Activated naive CD8-positive, alpha-beta T cell treated with anti-CD3 and anti-CD28 coated beads, Interleukin-2, amount 50 U/mL, for 16 hours (primary cell): Measurements from ENCODE around the gene JSRP1.

Experiments used
- DNase-seq: peaks from one replicate; pipeline ENCODE4 v3.0.0-alpha.2; 2020; ENCODE audit warnings: low read depth, low spot score

Gene JSRP1, protein sequence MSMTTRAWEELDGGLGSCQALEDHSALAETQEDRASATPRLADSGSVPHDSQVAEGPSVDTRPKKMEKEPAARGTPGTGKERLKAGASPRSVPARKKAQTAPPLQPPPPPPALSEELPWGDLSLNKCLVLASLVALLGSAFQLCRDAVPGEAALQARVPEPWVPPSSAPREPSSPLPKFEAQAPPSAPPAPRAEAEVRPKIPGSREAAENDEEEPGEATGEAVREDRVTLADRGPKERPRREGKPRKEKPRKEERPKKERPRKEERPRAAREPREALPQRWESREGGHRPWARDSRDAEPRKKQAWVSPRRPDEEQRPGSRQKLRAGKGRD

DNA sequence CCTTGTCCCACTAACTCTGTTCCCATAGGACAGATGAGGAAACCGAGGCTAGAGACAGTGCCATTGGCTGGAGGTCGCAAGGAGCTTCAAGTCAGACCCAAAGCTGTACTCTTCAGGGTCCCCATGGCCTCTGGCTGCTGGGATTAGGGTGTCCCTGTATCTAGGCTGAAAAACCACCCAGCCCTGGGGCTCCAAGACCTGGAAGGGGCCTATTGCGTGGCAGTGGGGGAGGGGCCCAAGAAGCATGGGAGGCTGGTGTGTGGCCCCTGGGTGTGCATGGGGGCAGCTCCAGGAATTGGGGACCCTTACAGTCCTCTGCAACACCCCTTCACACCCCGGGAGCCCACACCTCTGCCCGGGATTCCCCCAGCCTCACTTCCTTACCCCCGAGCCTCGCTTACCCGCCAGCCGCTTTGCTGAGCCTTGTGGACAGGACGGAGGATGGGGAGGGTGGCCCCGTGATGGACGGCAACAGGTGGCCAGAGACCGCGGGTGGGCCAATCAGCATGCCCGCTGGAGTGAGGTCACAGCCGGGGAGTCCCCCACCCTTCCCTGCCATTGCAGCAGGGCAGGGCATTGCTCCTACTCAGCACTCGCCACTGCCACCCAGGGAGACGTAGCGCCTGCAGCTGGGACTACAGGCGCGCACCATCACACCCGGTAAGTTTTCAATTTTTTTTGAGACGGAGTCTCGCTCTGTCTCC lies at the start of gene JSRP1:
Gene JSRP1, minus strand, starts transcription at position 436 of the 704 bp plus-strand sequence. CDS start 1,103 bp downstream, outside the sequence.
- no peak for DNase-seq

DNA sequence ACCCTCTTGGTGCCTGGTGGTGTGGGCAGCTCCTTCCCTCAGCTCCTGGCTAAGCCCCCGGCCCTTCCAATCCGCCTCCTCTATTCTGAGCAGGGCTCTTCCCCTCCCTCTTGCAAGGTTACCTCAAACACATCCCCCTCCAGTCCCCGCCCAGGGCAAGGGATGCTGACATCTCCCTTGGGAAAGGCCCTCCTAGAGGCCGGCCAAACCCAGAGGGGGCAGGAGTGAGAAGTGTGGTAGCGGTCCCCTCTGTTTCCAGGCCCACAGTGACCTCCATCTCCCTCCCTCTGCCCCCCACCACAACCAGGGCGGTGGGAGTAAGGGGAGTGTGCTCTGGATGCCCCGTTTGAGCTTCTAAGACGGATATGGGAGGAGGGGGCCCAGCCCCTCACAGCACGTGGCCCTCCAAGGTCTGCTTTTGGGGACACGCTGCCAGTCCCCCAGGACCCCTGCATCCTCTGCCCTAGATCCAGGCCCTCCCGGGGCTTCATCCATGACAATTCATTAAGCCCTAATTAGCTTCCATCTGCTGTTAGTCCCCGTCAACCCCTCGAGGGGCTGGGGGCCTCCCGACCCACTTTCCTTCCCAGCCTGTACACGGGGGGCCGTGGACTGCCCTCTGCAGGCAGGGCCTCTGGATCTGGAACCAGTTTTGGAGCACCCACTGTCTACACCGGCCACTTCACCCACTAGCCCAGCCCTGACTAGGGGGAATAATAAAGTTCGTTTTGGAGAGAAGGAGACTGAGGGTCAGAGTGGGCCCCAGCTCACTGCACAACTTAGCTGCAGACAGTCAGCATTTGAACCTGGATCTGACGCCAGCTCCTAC lies 49.4 kb upstream of the JSRP1 start:
- no peak for DNase-seq

DNA sequence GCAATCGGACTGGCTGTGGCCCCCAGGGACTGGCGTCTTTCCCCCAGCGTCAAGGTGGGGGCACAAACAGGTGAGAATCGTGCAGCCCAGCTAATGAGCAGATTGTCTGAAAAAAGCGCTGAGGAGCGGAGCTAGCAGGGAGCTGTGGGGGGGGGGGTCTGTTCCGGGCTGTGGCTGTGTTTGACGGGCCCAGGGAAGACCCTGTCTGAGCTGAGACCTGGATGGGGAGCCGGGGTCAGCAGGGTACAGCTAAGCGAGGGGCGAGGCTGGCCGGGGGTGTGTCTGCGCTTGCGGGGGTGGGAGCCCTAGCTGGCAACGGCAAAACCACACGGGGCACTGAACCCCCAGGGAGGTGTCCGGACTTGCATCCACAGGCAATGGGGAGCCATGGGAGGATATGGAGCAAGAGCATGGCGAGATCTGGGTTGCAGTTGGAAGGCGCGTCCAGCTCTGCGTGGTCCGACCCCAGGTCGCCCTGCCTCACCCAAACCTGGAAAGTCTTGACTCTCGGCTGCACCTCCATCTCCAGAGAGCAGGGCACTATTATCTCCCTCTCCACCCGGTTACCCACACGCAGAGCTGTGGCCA lies 47.1 kb upstream of the JSRP1 start:
- no peak for DNase-seq

DNA sequence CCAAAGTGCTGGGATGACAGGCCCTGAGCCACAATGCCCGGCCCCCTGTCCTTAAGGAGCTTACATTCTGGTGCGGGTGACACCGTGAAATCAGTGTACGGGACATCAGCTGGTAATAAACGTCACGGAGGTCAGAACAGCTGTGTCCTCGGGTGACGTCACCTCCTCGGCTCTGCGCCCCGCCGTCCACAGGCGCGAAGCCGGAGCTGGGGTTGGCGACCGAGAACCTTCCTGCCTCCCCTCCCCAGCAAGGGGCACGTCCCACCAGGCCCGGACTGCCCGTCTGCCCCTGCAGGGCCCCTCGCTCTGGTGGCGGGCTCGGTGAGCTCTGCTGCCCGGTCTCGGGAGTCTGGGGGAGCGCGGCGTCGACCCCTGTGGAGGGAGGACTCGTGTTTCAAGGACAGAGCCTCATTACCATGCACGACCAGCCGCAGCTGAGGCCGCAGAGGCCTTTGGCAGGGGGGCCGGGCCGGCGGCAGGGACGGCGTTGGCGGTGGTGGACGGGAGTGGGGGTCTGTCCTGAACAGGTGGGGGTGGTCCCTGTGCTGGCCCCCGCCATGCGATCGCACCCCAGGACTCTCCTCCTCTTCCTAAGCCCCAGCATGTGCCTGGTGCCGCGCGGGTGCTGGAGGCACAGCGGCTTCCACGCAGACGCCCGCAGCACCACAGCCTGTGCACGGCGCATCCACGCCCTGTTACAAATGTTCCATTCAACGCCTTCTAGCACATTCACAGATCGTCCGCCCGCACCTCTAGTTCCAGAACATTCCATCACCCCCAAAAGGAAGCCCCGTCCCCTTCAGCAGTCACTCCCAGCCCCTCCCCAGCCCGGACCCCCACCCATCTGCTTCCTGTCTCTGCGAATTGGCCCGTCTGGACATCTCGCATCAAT lies 46.3 kb upstream of the JSRP1 start:
- DNase-seq, result no peak

DNA sequence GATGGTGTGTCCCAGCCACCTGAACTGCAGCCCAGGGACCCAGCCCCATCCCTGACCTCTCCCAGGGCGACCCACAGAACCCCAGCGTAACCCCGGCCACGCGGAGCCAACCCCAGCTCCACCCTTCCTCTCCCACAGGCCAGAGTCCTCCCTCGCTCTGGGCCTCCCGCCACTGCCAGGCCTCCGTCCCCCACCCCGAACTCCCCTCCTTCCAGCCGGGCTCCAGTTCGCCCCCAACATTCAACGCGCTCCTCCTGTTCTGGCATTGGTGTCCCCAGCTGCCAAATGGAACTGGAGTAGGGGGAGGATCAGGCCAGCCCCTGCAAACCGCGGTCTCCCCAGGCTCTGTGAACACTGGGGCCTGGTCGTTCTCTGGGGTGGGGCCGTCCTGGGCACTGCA lies 44.3 kb upstream of the JSRP1 start:
- DNase-seq, result no peak

DNA sequence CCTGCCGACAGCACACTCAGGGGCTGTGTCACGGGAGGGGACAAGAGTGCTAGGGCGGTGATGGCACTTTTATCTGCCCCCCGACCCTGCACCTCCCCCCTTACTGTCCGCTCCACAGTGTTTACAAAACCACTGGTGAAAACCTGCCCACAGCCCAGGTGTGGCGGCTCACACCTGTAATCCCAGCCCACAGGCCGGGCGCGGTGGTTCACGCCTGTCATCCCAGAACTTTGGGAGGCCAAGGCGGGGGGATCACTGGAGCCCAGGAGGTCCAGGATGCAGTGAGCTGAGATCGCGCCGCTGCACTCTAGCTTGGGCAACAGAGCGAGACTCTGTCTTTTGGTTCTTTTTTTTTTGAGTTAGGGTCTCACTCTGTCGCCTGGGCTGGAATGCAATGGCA lies 39.9 kb upstream of the JSRP1 start:
- DNase-seq, result no peak

DNA sequence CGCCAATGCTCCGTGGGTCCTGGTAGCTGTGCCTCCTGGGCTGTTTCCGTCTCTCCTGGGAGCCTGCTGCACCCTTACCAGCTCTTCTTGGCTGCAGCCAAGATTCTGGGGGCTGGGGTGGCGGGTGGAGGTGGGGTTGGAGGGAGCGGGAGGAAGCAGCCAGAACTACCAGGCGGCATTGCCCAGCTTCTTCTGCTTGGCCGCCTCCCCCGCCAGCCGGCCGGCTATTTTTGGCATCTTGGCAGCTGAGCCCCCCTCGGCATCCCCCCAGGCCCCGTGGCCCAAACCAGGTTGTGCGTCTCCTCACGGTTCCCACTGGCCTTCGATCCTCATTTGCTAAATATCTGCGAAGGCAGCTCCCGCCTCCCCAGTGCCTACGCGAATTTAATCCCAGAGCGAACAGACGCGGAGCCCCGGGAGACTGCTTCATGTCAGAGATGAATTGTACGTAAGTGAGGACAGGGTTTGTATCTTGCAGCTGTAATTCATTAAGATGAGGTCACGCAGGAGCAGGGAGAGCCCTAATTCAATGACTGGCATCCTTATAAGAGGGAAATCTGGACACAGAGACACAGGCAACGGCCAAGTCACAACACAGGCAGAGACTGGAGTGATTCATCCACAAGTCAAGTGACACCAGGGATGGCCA lies 38.6 kb upstream of the JSRP1 start:
- no peak for DNase-seq

DNA sequence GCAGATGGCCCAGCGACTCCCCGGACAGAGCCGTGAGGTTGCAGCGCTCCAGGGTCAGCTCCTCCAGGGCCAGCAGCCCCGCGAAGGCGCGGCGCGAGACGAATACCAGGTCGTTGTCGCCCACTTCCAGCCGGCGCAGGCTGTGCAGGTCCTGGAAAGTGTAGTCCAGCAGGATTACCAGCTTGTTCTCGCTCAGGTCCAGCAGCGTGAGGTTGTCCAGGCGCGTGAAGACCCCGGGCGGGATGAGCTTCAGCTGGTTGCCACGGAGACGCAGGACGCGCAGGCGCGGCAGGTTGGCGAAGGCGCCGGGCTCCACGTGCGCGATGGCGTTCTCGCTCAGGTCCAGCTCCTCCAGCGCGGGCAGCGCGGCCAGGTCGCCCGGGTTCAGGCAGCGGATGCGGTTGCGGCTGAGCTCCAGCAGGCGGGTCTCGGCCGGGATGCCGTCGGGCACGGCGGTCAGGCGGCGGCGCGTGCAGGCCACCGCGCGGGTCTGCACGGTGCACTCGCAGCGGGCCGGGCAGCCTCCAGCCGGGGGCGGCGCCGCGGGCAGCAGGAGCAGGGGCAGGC lies 35.1 kb upstream of the JSRP1 start:
- no peak for DNase-seq

DNA sequence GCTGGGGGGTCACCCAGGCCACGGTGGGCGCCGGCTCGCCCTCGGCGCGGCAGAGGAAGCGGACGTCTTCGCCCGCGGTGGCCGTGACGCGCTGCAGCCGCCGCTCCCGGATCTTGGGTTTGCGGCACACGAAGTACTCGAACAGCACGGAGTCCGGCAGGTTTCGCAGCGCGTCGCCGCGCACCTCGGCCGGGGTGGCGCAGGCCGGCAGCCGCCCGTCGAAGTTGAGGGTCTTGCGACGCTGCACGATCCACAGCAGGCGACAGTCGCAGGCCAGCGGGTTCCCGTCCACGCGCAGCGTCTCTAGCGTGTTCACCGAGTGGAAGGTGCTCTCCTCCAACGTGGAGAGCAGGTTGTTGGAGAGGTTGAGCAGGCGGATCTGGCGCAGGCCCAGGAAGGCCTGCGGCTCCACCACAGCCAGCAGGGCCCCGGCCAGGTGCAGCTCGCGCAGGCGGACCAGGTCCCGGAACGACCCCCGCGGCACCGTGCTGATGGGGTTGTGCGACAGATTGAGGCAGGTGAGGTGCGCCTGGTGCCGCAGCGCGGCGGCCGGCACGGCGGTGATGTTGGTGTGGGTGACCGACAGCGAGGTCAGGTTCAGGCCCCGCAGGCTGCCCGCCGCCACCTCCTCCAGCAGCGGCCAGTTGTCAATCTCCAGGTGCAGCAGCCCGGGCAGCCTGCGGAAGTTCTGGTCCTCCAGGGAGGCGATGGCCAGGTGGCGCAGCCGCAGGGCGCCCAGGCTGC lies 34.4 kb upstream of the JSRP1 start:
- no peak for DNase-seq

DNA sequence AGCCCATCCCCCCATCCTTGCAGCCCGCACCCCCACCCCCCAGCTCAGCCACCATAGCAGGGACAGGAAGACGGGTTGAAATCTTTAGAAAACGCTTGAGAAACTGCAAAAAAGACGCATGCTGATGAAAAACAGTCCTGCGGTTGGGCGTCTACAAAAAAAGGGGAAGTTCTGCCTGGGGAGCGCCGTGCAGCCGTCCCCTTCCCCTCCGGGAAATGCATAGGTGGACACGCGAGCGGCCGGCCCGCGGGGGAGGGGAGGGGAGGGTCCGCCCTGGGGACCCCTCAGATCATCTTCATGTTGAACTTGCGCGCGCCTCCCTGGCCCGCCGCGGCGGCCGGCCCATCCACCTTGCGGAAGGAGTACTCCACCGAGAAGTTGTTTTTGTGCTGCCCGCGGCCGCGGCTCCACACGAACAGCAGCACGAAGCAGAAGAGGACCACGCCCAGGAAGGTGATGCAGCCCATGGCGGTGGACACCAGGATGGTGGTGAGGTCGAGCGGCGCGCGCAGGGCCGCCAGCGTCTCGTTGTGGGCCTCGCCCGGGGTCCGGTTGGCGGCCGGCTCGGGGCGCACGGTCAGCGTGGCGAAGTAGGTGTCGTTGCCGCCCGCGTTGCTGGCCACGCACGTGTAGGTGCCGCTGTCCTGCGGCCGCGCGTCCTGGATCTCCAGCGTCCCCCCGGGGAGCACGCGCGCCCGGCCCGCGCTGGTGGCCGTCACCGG lies 33.7 kb upstream of the JSRP1 start:
- DNase-seq, result no peak

DNA sequence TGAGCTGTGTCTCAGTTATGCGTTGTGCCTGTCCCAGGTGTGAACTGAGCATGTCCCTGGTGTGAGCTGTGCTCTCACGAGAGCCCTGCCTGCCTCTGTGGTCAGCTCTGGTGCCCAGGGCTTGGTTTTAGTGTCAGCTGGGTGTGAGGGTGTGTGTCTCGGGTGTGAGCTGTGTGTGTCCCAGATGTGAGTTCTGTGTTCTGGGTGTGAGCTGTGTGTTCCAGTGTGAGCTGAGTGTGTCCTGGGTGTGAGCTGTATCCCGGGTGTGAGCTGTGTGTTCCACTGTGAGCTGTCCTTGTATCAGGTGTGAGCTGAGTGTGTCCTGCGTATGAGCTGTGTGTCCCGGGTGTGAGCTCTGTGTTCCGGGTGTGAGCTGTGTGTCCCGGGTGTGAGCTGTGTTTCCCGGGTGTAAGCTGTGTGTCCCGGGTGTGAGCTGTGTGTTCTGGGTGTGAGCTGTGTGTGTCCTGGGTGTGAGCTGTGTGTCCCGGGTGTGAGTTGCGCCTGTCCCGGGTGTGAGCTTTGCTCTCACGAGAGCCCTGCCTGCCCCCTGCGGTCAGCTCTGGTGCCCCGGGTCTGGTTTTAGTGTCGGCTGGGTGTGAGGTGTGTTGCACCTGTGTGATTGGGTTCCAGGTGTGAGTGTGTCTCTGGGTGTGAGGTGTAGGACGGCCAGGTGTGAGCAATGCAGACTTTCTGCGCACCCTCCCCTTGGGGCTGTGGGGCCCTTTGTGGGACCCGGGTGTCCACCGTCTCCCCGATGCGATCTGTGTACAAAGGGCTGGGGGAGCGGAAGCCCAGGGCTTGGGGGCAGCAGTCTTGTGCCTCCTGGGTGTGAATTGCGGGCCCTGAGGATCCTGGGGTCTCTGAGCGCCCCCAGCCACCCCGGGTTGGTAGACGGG lies 32.8 kb upstream of the JSRP1 start:
- no peak for DNase-seq

DNA sequence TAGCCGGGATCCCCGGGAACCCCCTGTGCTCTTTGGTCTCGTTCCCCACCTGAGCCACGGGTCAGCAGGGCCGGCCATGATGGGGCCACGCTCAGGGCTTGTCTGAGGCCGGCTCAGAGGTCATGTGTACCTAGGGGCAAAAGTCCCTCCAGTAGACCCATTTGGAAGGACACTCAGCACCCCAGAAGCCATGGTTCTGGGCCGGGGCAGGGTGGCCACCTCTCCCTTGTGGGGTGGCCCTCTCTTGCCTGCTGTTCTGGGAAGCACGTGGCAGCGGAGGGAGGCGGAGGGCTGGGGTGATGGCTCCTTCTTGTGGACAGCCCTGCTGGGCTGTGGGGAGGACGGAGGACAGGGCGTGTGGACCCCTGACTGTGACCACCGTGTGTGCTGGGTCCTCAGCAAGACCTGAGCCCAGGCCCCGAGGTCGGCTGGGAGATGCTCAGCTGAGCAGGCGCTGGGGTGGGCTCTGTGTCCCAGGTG lies 32.2 kb upstream of the JSRP1 start:
- no peak for DNase-seq

DNA sequence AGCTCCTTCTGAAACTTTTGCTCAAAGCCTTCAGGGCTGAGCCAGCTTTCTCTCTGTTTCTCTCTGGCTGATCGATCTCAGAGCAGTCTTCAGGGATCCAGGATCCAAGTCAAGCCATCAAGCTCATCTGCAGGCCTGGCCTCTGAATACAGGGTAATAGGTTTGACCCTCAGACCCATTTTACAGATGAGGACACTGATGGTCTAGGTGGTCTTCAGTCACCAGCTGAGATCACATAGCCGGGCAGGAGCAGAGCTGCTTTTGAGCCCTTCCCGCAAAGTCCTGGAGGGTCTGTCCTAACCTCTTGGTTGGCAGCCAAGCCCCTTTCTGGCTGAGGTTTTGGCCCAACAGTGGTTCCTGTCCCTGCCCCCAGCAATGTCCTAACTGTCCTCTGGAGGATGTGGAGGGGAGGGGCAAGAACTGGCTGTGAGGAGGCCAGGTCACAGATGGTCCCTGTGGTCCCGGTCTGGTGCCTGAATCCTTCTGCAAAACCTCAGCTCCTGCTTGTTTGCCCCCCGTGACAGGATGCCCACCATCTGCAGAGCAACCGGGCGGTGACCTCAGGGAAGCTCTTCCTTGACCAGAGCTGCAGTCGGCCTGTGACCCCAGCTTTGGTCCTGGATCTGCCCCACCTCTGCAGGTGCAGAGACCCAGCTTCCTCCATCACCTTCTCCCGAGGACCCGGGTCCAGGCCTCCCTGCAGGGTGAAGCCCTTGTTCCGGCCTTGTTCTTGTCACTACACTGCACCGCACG lies 31.5 kb upstream of the JSRP1 start:
- DNase-seq, result no peak

DNA sequence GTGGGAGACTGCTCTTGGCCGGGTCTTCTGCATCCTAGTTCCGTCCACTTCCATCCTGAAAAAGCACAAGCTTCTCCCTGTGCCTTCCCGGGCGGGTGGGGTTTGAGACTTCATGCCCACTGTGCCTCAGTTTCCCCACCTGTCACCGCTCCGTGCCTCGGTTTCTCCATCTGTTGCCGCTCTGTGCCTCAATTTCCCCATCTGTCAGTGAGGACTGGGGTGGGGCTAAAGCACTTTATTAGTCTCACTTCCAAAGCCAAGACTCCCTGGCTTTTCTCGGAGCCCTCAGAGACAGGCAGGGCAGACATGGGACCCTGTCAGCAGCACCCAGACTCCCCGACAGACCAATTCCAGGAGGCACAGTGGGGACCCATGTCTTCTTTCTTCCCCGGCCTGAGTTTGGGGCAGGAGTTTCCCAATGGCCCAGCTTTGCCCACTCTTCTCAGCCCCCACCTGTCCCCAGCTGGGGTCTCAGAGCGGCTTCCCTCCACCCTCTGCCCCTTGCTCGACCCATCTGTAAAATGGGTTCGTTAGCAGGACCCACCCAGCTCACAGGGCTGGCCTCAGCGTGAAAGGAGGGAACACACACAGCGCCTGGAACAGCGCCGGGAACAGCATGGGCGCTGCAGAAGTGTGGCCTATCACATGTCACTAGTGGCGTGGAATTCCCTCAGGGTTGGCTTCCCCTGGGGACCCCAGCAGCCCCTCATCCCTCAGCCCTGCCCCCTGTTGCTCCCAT lies 30.4 kb upstream of the JSRP1 start:
- DNase-seq, result no peak

DNA sequence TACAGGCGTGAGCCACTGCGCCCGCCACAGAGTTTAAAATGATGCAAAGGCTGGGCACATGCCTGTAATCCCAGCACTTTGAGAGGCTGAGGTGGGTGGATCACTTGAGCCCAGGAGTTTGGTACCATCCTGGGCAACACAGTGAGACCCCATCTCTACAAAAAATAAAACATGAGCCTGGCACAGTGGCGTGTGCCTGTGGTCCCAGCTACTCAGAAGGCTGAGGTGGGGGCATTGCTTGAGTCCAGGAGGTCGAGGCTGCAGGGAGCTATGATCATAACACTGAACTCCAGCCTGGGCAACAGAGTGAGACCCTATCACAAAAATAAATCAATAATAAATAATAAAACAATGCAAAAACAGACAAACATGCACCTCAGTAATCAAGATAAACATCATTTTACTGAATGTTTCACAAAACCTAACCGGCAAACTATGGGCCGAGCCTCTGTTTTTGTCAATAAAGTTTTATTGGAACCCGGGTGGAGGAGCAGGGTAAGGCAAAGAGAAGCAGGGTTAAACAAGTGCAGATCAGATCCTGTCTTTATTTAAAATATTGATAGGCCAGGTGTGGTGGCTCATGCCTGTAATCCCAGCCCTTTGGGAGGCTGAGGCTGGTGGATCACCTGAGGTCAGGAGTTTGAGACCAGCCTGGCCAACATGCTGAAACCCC lies 27.8 kb upstream of the JSRP1 start:
- DNase-seq, result no peak

DNA sequence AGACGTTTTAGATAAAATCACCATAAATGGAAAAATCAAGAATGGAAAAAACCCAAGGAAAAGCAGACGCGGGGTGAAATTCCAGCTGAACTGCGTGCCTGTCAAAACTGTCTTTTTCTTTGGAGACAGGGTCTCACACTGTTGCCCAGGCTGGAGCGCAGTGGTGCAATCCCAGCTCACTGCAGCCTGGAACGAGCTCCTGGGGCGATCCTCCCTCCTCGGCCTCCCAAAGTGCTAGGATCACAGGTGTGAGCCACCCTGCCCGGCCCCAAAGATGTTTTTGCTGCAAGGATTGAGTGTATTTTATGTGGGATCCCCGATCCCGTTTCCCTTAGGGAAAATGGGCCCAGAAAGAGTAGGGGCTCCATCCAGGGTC lies 26.6 kb upstream of the JSRP1 start:
- no peak for DNase-seq
